GM12878 (cell line): ENCODE measurements around the gene IFNA4. TPM values are rescaled to one million over a fixed set of nuclear protein-coding genes. Genes with fewer than 3 reads are reported as not detected.
"Not testable (repeated sequence)": the region's sequence is repeated elsewhere in the genome, so short reads cannot be mapped to it uniquely, and the experiment has no call there.

Source experiments
- ATAC-seq: fragments of 200-7000 bp; cut with Tn5 transposase; 3 replicates; pipeline ENCODE4 v1.9.1; 2020; ENCODE audit warnings: mild to moderate bottlenecking, moderate library complexity
- BruUV-seq: library from RNA; stranded (reverse); fragments of 400-500 nt; replicated peaks from 2 replicates; lab custom pipeline; 2021; lab: Mats Ljungman, UMichigan
- CTCF ChIA-PET: fragments of 300-600 bp; sonication (Branson Sonifier 250); formaldehyde crosslinking; extraction: SDS; loops from one replicate; lab custom pipeline; 2021; ENCODE audit warnings: inconsistent platforms; lab: Yijun Ruan, JAX
- POLR2A ChIA-PET: fragments of 350-600 bp; formaldehyde crosslinking; extraction: SDS; loops from one replicate; lab custom pipeline; 2021; ENCODE audit warnings: inconsistent platforms; lab: Charles Lee
- RAD21 ChIA-PET: fragments of 300-600 bp; sonication (Branson Sonifier 250); formaldehyde crosslinking; loops from one replicate; lab custom pipeline; 2023; ENCODE audit warnings: antibody characterized with exemption; ENCODE audit not compliant: unreplicated experiment; lab: Charles Lee
- SMC1A ChIA-PET: fragments of 300-600 bp; sonication (Branson Sonifier 250); formaldehyde crosslinking; loops from one replicate; lab custom pipeline; 2023; ENCODE audit not compliant: unreplicated experiment, uncharacterized antibody; lab: Charles Lee
- DNase-seq: peaks from one replicate; pipeline ENCODE4 v3.0.0-alpha.2; 2011; ENCODE audit warnings: low read depth, low spot score
- FAIRE-seq: peaks from 3 replicates; lab custom pipeline; 2011; peaks lifted over from hg19 to GRCh38; lab: Jason Lieb, UNC
- H2AFZ ChIP-seq: 2 replicates; pipeline ENCODE4 v1.6.0; 2011; ENCODE audit warnings: low read depth, low read length, control low read depth; ENCODE audit not compliant: control insufficient read depth
- H3K27ac ChIP-seq: 2 replicates; pipeline ENCODE4 v1.5.1; 2011; ENCODE audit warnings: control low read depth; ENCODE audit not compliant: control insufficient read depth, insufficient read depth
- H3K27me3 ChIP-seq, 2 experiments: replicated peaks in 1 of 2; 2 replicates each; pipeline versions ENCODE4 v1.6.0 to v1.6.1; 2011; ENCODE audit warnings: low read length in 1 of 2; ENCODE audit not compliant: control insufficient read depth in 2 of 2, insufficient read depth in 2 of 2
- H3K36me3 ChIP-seq, 2 experiments: 2 replicates each; pipeline ENCODE4 v1.5.1; 2011; ENCODE audit warnings: low read length in 1 of 2; ENCODE audit not compliant: control insufficient read depth in 2 of 2, insufficient read depth in 2 of 2
- H3K4me1 ChIP-seq: 2 replicates; pipeline ENCODE4 v1.6.1; 2011; ENCODE audit warnings: mild to moderate bottlenecking, low read length, moderate library complexity, mixed read lengths; ENCODE audit not compliant: control insufficient read depth, insufficient read depth
- H3K4me2 ChIP-seq: 2 replicates; pipeline ENCODE4 v1.6.0; 2011; ENCODE audit warnings: control low read depth; ENCODE audit not compliant: control insufficient read depth, insufficient read depth
- H3K4me3 ChIP-seq: fragments of 200-600 bp; sonication (generic); 2 replicates; pipeline ENCODE4 v1.5.1; 2016
- H3K79me2 ChIP-seq: 2 replicates; pipeline ENCODE4 v1.6.0; 2011; ENCODE audit warnings: low read length; ENCODE audit not compliant: control insufficient read depth, insufficient read depth
- H3K9ac ChIP-seq: 2 replicates; pipeline ENCODE4 v1.8.0; 2011; ENCODE audit warnings: low read length, control low read depth, mixed read lengths; ENCODE audit not compliant: control insufficient read depth, insufficient read depth
- H3K9me3 ChIP-seq: replicated peaks from 3 replicates; pipeline ENCODE4 v1.5.1; 2011; ENCODE audit warnings: mild to moderate bottlenecking, low read length; ENCODE audit not compliant: control insufficient read depth, insufficient read depth
- H4K20me1 ChIP-seq: 2 replicates; pipeline ENCODE4 v1.6.0; 2011; ENCODE audit not compliant: control insufficient read depth, insufficient read depth
- CBFB ChIP-seq: IDR thresholded peaks from 2 replicates; pipeline ENCODE4 v1.6.1; 2016; ENCODE audit warnings: antibody characterized with exemption, low read depth
- EED ChIP-seq: sonication (generic); IDR thresholded peaks from 2 replicates; pipeline ENCODE4 v1.6.1; 2016; ENCODE audit warnings: antibody characterized with exemption, low read depth
- RBBP5 ChIP-seq: fragments of 200-600 bp; sonication (generic); conservative IDR thresholded peaks from 2 replicates; pipeline ENCODE4 v1.6.1; 2016
- ZBTB40 ChIP-seq: fragments of 450-650 bp; IDR thresholded peaks from 2 replicates; pipeline ENCODE4 v1.6.1; 2016; ENCODE audit warnings: mild to moderate bottlenecking, moderate library complexity, borderline replicate concordance
- WGBS: methylation state at CpG from one replicate; pipeline ENCODE4 v1.1.6; 2016; ENCODE audit warnings: low lambda C conversion rate; ENCODE audit not compliant: insufficient replicate concordance, insufficient coverage; ENCODE audit errors: missing lambda C conversion rate; 5-methylcytosine and 5-hydroxymethylcytosine counted together
- in situ Hi-C: fragments of 300-500 bp; cut with MboI; formaldehyde crosslinking; loops from 9 replicates; pipeline ENCODE4 v1.14.3; 2018; ENCODE audit warnings: mixed read lengths
- intact Hi-C: fragments of 100-400 bp; cut with micrococcal nuclease; formaldehyde crosslinking; loops from one replicate; pipeline ENCODE4 v1.14.2; 2022; ENCODE audit not compliant: unreplicated experiment
- polyA plus RNA-seq, 11 experiments: library from polyadenylated mRNA; depleted of rRNA in 4 of 11; unstranded in 6 of 11; stranded (reverse) in 5 of 11; fragments of >200 nt; fragmentation: Nextera tagmentation in 4 of 11; fragmentation: Illumina TruSeq in 1 of 11; extraction: Ambion mirVana in 4 of 11; extraction: Trizol in 1 of 11; gene quantifications; 1 replicate in 1 of 11; 2 replicates in 10 of 11; pipeline versions ENCODE4 v1.2.1 to v1.2.3, GENCODE V29; 2011 to 2016; ENCODE audit warnings: inconsistent platforms in 2 of 11, missing spikeins in 2 of 11, low read depth in 1 of 11
- total RNA-seq, 4 experiments: library from RNA; depleted of rRNA in 3 of 4; stranded (reverse); fragments of >200 nt in 3 of 4; fragmentation: Illumina TruSeq in 1 of 4; extraction: Trizol in 1 of 4; gene quantifications; 2 replicates each; pipeline versions ENCODE4 v1.2.1 to v1.2.3, GENCODE V29; 2013 to 2021

The IFNA4 gene
- total and polyA plus RNA-seq, 10 of the 15 experiments (the other 5 are each of a cell fraction or from before 2014, with no cell fraction given) = not detected

DNA sequence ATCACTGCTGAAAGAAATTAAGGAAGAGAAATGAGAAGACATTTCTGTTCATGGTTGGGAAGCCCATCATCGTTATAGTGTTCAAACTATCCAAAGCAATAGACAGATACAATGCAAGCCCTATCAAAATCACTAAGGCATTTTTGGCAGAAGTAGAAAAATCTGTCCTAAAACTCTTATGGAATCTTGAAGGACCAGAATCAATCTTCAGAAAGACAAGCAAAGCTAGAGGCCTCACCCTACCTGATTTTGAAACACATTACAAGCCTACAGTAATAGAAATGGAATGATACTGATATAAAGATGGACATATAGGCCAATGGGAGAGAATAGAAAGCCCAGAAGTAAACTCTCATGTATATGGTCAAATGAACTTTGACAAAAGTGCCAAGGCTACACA lies 16.0 kb downstream of the IFNA4 start (continued):
- TF ChIP-seq CBFB = no peak
- no peak for TF ChIP-seq EED
- no peak for TF ChIP-seq RBBP5

- ChIA-PET SMC1A (interaction anchor here (1.3 kb wide), 1 partner anchor 16 kb away, joined by 4 read pairs; no protein-coding TSS in a partner anchor), RAD21 (interaction anchor here (0.8 kb wide), 1 partner anchor 16 kb away, joined by 3 read pairs; no protein-coding TSS in a partner anchor), CTCF (interaction anchor here (1.1 to 1.4 kb wide), 2 partner anchors 15 to 17 kb away, joined by 3 read pairs; no protein-coding TSS in a partner anchor)
- POLR2A ChIA-PET, H3K4me3 ChIP-seq, H3K9me3 ChIP-seq, ATAC-seq, H3K4me1 ChIP-seq, H3K4me2 ChIP-seq, H2AFZ ChIP-seq, H3K27ac ChIP-seq, FAIRE-seq, H3K9ac ChIP-seq, H3K36me3 ChIP-seq, H4K20me1 ChIP-seq, DNase-seq, BruUV-seq, H3K27me3 ChIP-seq, intact Hi-C loops, H3K79me2 ChIP-seq, in situ Hi-C loops: not testable (repeated sequence)
- WGBS = 90% methylated on average over 2 of the region's 2 CpGs
These were observed 20.8 kb downstream of the IFNA4 start, which contains the start of gene IFNA21 for GRCh38 chr9:21166560-21166959. Gene IFNA21 (minus strand): TSS chr9:21166660. CDS start chr9:21166612, 48 bp downstream.

- ATAC-seq = no peak
- no peak for FAIRE-seq
These were observed 21.9 kb downstream of the IFNA4 start for GRCh38 chr9:21165516-21165915.

More at GRCh38 chr9:21165516-21165915, 21.9 kb downstream of the IFNA4 start:
- in situ Hi-C loops (no loop called here), intact Hi-C loops (no loop called here)
- Histone ChIP-seq H3K4me2 (no peak overlapping the region), H3K27me3 (no peaks in the 10 kb centered on the region), H2AFZ (no peak overlapping the region), H3K4me3 (no peak overlapping the region), H3K9me3 (no peaks in the 10 kb centered on the region), H4K20me1 (no peaks in the 10 kb centered on the region), H3K4me1 (no peaks in the 10 kb centered on the region), H3K79me2 (no peaks in the 10 kb centered on the region), H3K9ac (no peak overlapping the region), H3K27ac (no peak overlapping the region), H3K36me3 (no peaks in the 10 kb centered on the region)
- ChIA-PET POLR2A (no interaction called here), RAD21 (no interaction called here), CTCF (interaction anchor here (0.6 kb wide), 1 partner anchor 56 kb away, joined by 3 read pairs; no protein-coding TSS in a partner anchor), SMC1A (no interaction called here)
- WGBS = 83% methylated on average over 1 of the region's 1 CpG
- no TSS peak for BruUV-seq
- TF ChIP-seq ZBTB40 = no peak
- no peak for DNase-seq
